Heart left ventricle (tissue), 16 donors: ENCODE results near the gene VWA3B. TPM values are rescaled to one million over a fixed set of nuclear protein-coding genes. Genes with fewer than 3 reads are reported as not detected.

ENCODE experiments used
- ATAC-seq, 4 donors: fragments of 200-7000 bp; cut with Tn5 transposase; one replicate each; pipeline ENCODE4 v1.9.1; 2020 to 2022; ENCODE audit warnings: moderate library complexity in 4 of 4, mild to moderate bottlenecking in 3 of 4, moderate number of reproducible peaks in 1 of 4
- DNase-seq, 5 donors: peaks; one replicate each; pipeline ENCODE4 v3.0.0-alpha.2; 2020
- H3K27ac ChIP-seq, 12 donors: fragments of 200-600 bp; sonication (generic) in 4 of 12; one replicate each; pipeline versions ENCODE4 v1.5.0 to v1.8.0; 2016 to 2022; ENCODE audit warnings: mild to moderate bottlenecking in 2 of 12
- H3K27me3 ChIP-seq, 9 donors: fragments of 200-600 bp; sonication (generic) in 2 of 9; one replicate each; pipeline versions ENCODE4 v1.5.1 to v1.8.0; 2016 to 2022; ENCODE audit warnings: mild to moderate bottlenecking in 3 of 9
- H3K36me3 ChIP-seq, 9 donors: fragments of 200-600 bp; sonication (generic) in 2 of 9; one replicate each; pipeline versions ENCODE4 v1.5.0 to v1.8.0; 2018 to 2022; ENCODE audit warnings: mild to moderate bottlenecking in 2 of 9
- H3K4me1 ChIP-seq, 12 donors: fragments of 200-600 bp; sonication (generic) in 4 of 12; one replicate each; pipeline versions ENCODE4 v1.5.0 to v1.8.0; 2016 to 2022; ENCODE audit warnings: mild to moderate bottlenecking in 3 of 12
- H3K4me3 ChIP-seq, 12 donors: fragments of 200-600 bp; sonication (generic) in 4 of 12; one replicate each; pipeline versions ENCODE4 v1.5.0 to v1.8.0; 2017 to 2022; ENCODE audit warnings: mild to moderate bottlenecking in 9 of 12, moderate library complexity in 4 of 12
- H3K9me3 ChIP-seq, 12 donors: fragments of 200-600 bp; sonication (generic) in 4 of 12; one replicate each; pipeline versions ENCODE4 v1.5.0 to v1.8.0; 2016 to 2022; ENCODE audit warnings: mild to moderate bottlenecking in 1 of 12
- CTCF ChIP-seq, 12 donors: fragments of 200-600 bp; sonication (generic) in 4 of 12; IDR thresholded peaks; one replicate each; pipeline versions ENCODE4 v1.5.0 to v1.8.0; 2018 to 2022; ENCODE audit warnings: antibody characterized with exemption in 12 of 12, mild to moderate bottlenecking in 5 of 12
- POLR2A ChIP-seq, 2 donors: fragments of 450-650 bp; IDR thresholded peaks; one replicate each; pipeline ENCODE4 v1.6.1; 2017; ENCODE audit warnings: antibody characterized with exemption in 2 of 2, mild to moderate bottlenecking in 2 of 2, moderate library complexity in 2 of 2
- WGBS, 4 donors: extraction: QIAGEN DNeasy Blood & Tissue Kit in 2 of 4; methylation state at CpG; one replicate each; pipeline versions ENCODE4 v1.1.5 to v1.1.7; 2013 to 2018; 5-methylcytosine and 5-hydroxymethylcytosine counted together
- intact Hi-C, 10 donors: fragments of 100-400 bp; cut with DNase I; formaldehyde crosslinking; loops; one replicate each; pipeline versions ENCODE4 v1.11.1 to v1.14.2; 2022
- polyA plus RNA-seq, 2 donors: library from polyadenylated mRNA; stranded (reverse); fragments of 200-250 nt; gene quantifications; one replicate each; pipeline ENCODE4 v1.2.3, GENCODE V29; 2013
- total RNA-seq, 9 donors: library from RNA; depleted of rRNA in 2 of 9; stranded (reverse); fragments of >200 nt in 2 of 9; fragmentation: NEBNext Ultra II Directional in 3 of 9; extraction: Animal tissue kit (Norgen Biotek cat#: 25700) in 3 of 9; gene quantifications; one replicate each; pipeline versions ENCODE4 v1.1.0 to v1.2.4, GENCODE V29; 2016 to 2023
- donor health status: ischemic (EF 13 %, LVEDD 7.1; RV severe dilation, severe dysfunction).
- donor health status: healthy with polysubstance abuse.
- donor health status: DM: no; HTN: yes; CAD: no.
- donor health status: DM: no; HTN: no; CAD: no.
- donor health status: ischemic (EF 25% LVEDD 6.9; RV normal size, moderate dysfunction).
- donor health status: ischemic (EF 25% LVEDD 5.7; RV mildly dilated, moderate dysfunction).
- donor health status: healthy.
- donor health status: DM: yes; HTN: yes; CAD: no.
- donor health status: ischemic (EF 35%, LVEDD 5.7; RV mildly dilated, moderate dysfunction).
- donor health status: nonischemic (EF 11% LVEDD 7.7; RV severe dilation, severe dysfunction).
- donor health status: DM: yes; HTN: yes; CAD: no.
- donor health status: PGD.
- donor health status: ischemic (EF 29% LVEDD 5.4; RV normal size, mild dysfunction).
- donor health status: nonischemic (EF 23%, LVEDD 6.1; RV moderate dilation, normal function).

VWA3B gene
- total and polyA plus RNA-seq, 11 donors, result 0.11 to 0.61 (median 0.24) TPM; not detected in 1

GRCh38 chr2:98308068-98308467 lies 221.1 kb downstream of the VWA3B start:
- Histone ChIP-seq H3K27me3 (peaks cover 0 to 33% (median 6%) of the 10 kb centered on the region in 9 donors), H3K9me3 (no peaks in the 10 kb centered on the region), H3K27ac (no peak overlapping the region), H3K4me1 (no peaks in the 10 kb centered on the region), H3K36me3 (no peaks in the 10 kb centered on the region), H3K4me3 (no peak overlapping the region)
- WGBS, 4 donors, result 49 to 66% (median 63%) methylated on average over 8 of the region's 8 CpGs
- ATAC-seq (no peak), DNase-seq (no peak)
- no peak for TF ChIP-seq CTCF (IDR thresholded peaks at IDR 0.05)
- TF ChIP-seq POLR2A (IDR thresholded peaks at IDR 0.05), result no peak
- intact Hi-C loops, result no loop called here

- H3K27ac ChIP-seq, result no peak overlapping the region
- H3K36me3 ChIP-seq, result no peaks in the 10 kb centered on the region
- no peak for DNase-seq
- H3K9me3 ChIP-seq, result no peaks in the 10 kb centered on the region
- TF ChIP-seq CTCF (IDR thresholded peaks at IDR 0.05) (no peak), POLR2A (IDR thresholded peaks at IDR 0.05) (no peak)
- WGBS, 4 donors, result 75 to 90% (median 83%) methylated on average over 4 of the region's 4 CpGs
- no peak for ATAC-seq
- peaks cover 0 to 33% (median 6%) of the 10 kb centered on the region in 9 donors for H3K27me3 ChIP-seq
- intact Hi-C loops, result no loop called here
- H3K4me3 ChIP-seq, result no peak overlapping the region
- no peaks in the 10 kb centered on the region for H3K4me1 ChIP-seq
These were observed 221.6 kb downstream of the VWA3B start for GRCh38 chr2:98308532-98308931.

- DNase-seq (no peak), ATAC-seq (no peak)
- H3K27me3 ChIP-seq, result peaks cover 0 to 33% (median 6%) of the 10 kb centered on the region in 9 donors
- no peaks in the 10 kb centered on the region for H3K36me3 ChIP-seq
- no peaks in the 10 kb centered on the region for H3K4me1 ChIP-seq
- 76 to 89% (median 83%) methylated on average over 11 of the region's 11 CpGs for WGBS, 4 donors
- no peaks in the 10 kb centered on the region for H3K9me3 ChIP-seq
- H3K4me3 ChIP-seq, result no peak overlapping the region
- H3K27ac ChIP-seq, result no peak overlapping the region
- intact Hi-C loops, result no loop called here
- no peak for TF ChIP-seq POLR2A (IDR thresholded peaks at IDR 0.05)
- no peak for TF ChIP-seq CTCF (IDR thresholded peaks at IDR 0.05)
These were observed 222.6 kb downstream of the VWA3B start for GRCh38 chr2:98309580-98309979.

GRCh38 chr2:98310010-98310409 lies 223.0 kb downstream of the VWA3B start:
- Histone ChIP-seq H3K27me3 (peaks cover 0 to 33% (median 6%) of the 10 kb centered on the region in 9 donors), H3K4me1 (no peaks in the 10 kb centered on the region), H3K36me3 (no peaks in the 10 kb centered on the region), H3K4me3 (no peak overlapping the region), H3K9me3 (no peaks in the 10 kb centered on the region), H3K27ac (no peak overlapping the region)
- DNase-seq, result no peak
- no peak for TF ChIP-seq CTCF (IDR thresholded peaks at IDR 0.05)
- no peak for TF ChIP-seq POLR2A (IDR thresholded peaks at IDR 0.05)
- 64 to 72% (median 69%) methylated on average over 4 of the region's 4 CpGs for WGBS, 4 donors
- intact Hi-C loops, result no loop called here
- ATAC-seq, result no peak
